OCI-LY1 (cell line): ENCODE measurements around the gene GUCY1B1.

Experiments used
- EZH2 ChIP-seq: fragments of 200-600 bp; sonication (generic), shearing (Covaris generic); IDR thresholded peaks from 2 replicates; pipeline ENCODE4 v1.8.0; 2017; ENCODE audit warnings: borderline replicate concordance, mixed run types, mild to moderate bottlenecking, antibody characterized with exemption, low read length, moderate library complexity, mixed read lengths
- TF ChIP-seq, protein P1 (sequence below): fragments of 200-600 bp; sonication (generic), shearing (Covaris generic); IDR thresholded peaks from 2 replicates; pipeline ENCODE4 v1.5.1; 2017; ENCODE audit warnings: mild to moderate bottlenecking, antibody characterized with exemption, low read length, moderate library complexity, mixed read lengths

DNA sequence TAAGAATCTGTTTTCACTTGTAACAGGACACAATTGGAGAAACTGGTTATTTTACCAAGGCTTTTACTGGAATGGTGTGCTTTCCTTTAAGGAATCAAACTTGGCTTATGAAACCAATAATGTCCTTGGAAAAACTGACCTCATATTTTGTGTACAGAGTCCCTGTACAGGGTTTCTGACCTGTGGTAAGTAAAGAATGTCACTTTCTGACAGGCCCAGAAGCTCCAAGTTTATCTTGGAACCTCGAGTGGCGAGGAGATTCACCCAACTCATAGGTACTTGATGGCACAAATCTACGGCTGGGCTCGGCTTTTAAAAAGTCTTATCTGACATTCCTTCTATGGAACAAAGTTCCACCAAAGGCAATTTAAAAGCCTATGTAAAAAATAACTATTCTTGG, 90.2 kb downstream of the GUCY1B1 start:
- TF ChIP-seq, protein P1, sequence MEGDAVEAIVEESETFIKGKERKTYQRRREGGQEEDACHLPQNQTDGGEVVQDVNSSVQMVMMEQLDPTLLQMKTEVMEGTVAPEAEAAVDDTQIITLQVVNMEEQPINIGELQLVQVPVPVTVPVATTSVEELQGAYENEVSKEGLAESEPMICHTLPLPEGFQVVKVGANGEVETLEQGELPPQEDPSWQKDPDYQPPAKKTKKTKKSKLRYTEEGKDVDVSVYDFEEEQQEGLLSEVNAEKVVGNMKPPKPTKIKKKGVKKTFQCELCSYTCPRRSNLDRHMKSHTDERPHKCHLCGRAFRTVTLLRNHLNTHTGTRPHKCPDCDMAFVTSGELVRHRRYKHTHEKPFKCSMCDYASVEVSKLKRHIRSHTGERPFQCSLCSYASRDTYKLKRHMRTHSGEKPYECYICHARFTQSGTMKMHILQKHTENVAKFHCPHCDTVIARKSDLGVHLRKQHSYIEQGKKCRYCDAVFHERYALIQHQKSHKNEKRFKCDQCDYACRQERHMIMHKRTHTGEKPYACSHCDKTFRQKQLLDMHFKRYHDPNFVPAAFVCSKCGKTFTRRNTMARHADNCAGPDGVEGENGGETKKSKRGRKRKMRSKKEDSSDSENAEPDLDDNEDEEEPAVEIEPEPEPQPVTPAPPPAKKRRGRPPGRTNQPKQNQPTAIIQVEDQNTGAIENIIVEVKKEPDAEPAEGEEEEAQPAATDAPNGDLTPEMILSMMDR: no peak
- no peak for TF ChIP-seq EZH2
